ENCODE results near the gene EHBP1. TPM values are rescaled to one million over a fixed set of nuclear protein-coding genes. Genes with fewer than 3 reads are reported as not detected.

The EHBP1 gene
- total RNA-seq, 1 experiment from 2014 or later = 32.1 TPM

DNA sequence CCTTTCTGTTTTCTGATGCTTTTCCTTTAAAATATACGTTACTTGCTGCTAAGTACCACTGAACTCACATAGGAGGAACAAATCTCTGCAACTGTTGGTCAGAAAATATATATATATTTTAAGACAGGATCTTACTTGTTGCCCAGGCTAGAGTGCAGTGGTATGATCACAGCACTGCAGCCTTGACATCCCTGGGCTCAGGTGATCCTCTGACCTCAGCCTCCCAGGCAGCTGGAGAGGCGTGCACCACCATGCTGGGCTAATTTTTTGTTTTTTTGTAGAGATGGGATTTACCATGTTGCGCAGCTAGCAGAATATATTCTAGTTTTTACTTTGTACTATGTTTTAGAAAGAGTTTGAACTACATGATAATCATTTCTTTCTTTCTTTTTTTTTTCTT, 51.5 kb downstream of the EHBP1 start:
- Histone ChIP-seq H3K36me3 (ENCODE audit: insufficient read depth, low read length, poor library complexity, severe bottlenecking) (no peaks in the 10 kb centered on the region), H3K4me3 (ENCODE audit: low read depth, low read length, poor library complexity, severe bottlenecking) (no peak overlapping the region), H3K4me1 (ENCODE audit: insufficient read depth, low read length, poor library complexity, severe bottlenecking) (no peaks in the 10 kb centered on the region), H3K9me3 (ENCODE audit: low read depth, low read length, poor library complexity, severe bottlenecking) (no peaks in the 10 kb centered on the region), H3K27me3 (replicated peaks; ENCODE audit: insufficient read depth, low read depth, low read length, poor library complexity) (no peaks in the 10 kb centered on the region), H3K27ac (ENCODE audit: low read depth, low read length, poor library complexity, severe bottlenecking) (no peak overlapping the region)
- BruUV-seq (replicated peaks) = no TSS peak
- no peak for TF ChIP-seq EZH2 (IDR thresholded peaks at IDR 0.05; ENCODE audit: borderline replicate concordance, low read depth, low read length, poor library complexity, severe bottlenecking)
- TF ChIP-seq, protein P1, sequence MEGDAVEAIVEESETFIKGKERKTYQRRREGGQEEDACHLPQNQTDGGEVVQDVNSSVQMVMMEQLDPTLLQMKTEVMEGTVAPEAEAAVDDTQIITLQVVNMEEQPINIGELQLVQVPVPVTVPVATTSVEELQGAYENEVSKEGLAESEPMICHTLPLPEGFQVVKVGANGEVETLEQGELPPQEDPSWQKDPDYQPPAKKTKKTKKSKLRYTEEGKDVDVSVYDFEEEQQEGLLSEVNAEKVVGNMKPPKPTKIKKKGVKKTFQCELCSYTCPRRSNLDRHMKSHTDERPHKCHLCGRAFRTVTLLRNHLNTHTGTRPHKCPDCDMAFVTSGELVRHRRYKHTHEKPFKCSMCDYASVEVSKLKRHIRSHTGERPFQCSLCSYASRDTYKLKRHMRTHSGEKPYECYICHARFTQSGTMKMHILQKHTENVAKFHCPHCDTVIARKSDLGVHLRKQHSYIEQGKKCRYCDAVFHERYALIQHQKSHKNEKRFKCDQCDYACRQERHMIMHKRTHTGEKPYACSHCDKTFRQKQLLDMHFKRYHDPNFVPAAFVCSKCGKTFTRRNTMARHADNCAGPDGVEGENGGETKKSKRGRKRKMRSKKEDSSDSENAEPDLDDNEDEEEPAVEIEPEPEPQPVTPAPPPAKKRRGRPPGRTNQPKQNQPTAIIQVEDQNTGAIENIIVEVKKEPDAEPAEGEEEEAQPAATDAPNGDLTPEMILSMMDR (conservative IDR thresholded peaks at IDR 0.05; ENCODE audit: low read depth, low read length) = no peak
- intact Hi-C loops (cut with micrococcal nuclease; ENCODE audit: unreplicated experiment) = no loop called here
- ChIA-PET POLR2A (ENCODE audit: low non-redundant PET) (no interaction called here), CTCF (no interaction called here)
- DNase-seq (ENCODE audit: low spot score) = no peak

DNA sequence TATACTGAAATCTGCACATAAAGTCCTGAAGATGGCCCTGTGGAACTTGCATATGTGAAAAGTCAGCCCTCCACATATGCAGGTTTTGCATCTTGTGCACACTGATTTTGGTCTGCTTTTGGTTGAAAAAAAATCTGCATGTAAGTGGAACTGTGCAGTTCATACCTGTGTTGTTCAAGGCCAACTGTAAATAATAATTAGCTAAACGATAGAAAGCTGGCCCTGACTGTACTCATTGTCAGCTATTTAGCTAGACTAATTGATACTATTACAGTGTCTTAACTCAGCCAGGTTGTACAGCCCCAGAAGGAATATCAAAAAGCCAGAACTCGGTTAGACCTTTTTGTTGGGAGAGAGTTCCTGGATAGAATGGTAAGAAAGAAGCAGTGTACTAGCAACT, 54.5 kb downstream of the EHBP1 start:
- H3K4me3 ChIP-seq (ENCODE audit: low read depth, low read length, poor library complexity, severe bottlenecking) = no peak overlapping the region
- intact Hi-C loops (cut with micrococcal nuclease; ENCODE audit: unreplicated experiment) = no loop called here
- no peak for DNase-seq (ENCODE audit: low spot score)
- TF ChIP-seq, protein P1 (conservative IDR thresholded peaks at IDR 0.05; ENCODE audit: low read depth, low read length) = no peak
- TF ChIP-seq EZH2 (IDR thresholded peaks at IDR 0.05; ENCODE audit: borderline replicate concordance, low read depth, low read length, poor library complexity, severe bottlenecking) = no peak
- BruUV-seq (replicated peaks) = no TSS peak
- H3K27ac ChIP-seq (ENCODE audit: low read depth, low read length, poor library complexity, severe bottlenecking) = no peak overlapping the region
- ChIA-PET CTCF (no interaction called here), POLR2A (ENCODE audit: low non-redundant PET) (no interaction called here)
- H3K4me1 ChIP-seq (ENCODE audit: insufficient read depth, low read length, poor library complexity, severe bottlenecking) = no peaks in the 10 kb centered on the region
- H3K9me3 ChIP-seq (ENCODE audit: low read depth, low read length, poor library complexity, severe bottlenecking) = no peaks in the 10 kb centered on the region
- H3K27me3 ChIP-seq (replicated peaks; ENCODE audit: insufficient read depth, low read depth, low read length, poor library complexity) = no peaks in the 10 kb centered on the region
- H3K36me3 ChIP-seq (ENCODE audit: insufficient read depth, low read length, poor library complexity, severe bottlenecking) = no peaks in the 10 kb centered on the region

GRCh38 chr2:62760555-62760954, 55.0 kb downstream of the EHBP1 start:
- H3K36me3 ChIP-seq (ENCODE audit: insufficient read depth, low read length, poor library complexity, severe bottlenecking) = no peaks in the 10 kb centered on the region
- TF ChIP-seq EZH2 (IDR thresholded peaks at IDR 0.05; ENCODE audit: borderline replicate concordance, low read depth, low read length, poor library complexity, severe bottlenecking) = no peak
- TF ChIP-seq, protein P1 (conservative IDR thresholded peaks at IDR 0.05; ENCODE audit: low read depth, low read length) = no peak
- H3K27ac ChIP-seq (ENCODE audit: low read depth, low read length, poor library complexity, severe bottlenecking) = no peak overlapping the region
- ChIA-PET POLR2A (ENCODE audit: low non-redundant PET) (no interaction called here), CTCF (no interaction called here)
- H3K27me3 ChIP-seq (replicated peaks; ENCODE audit: insufficient read depth, low read depth, low read length, poor library complexity) = no peaks in the 10 kb centered on the region
- DNase-seq (ENCODE audit: low spot score) = no peak
- no peak overlapping the region for H3K4me3 ChIP-seq (ENCODE audit: low read depth, low read length, poor library complexity, severe bottlenecking)
- no peaks in the 10 kb centered on the region for H3K9me3 ChIP-seq (ENCODE audit: low read depth, low read length, poor library complexity, severe bottlenecking)
- intact Hi-C loops (cut with micrococcal nuclease; ENCODE audit: unreplicated experiment) = no loop called here
- no peaks in the 10 kb centered on the region for H3K4me1 ChIP-seq (ENCODE audit: insufficient read depth, low read length, poor library complexity, severe bottlenecking)
- BruUV-seq (replicated peaks) = no TSS peak
